GM21529 (cell line): Measurements from ENCODE around the gene LENG9.

Experiments used
- ATAC-seq: cut with Tn5 transposase; IDR thresholded peaks from one replicate; pipeline ENCODE4 v1.9.1; 2021; ENCODE audit not compliant: unreplicated experiment

LENG9 gene

DNA sequence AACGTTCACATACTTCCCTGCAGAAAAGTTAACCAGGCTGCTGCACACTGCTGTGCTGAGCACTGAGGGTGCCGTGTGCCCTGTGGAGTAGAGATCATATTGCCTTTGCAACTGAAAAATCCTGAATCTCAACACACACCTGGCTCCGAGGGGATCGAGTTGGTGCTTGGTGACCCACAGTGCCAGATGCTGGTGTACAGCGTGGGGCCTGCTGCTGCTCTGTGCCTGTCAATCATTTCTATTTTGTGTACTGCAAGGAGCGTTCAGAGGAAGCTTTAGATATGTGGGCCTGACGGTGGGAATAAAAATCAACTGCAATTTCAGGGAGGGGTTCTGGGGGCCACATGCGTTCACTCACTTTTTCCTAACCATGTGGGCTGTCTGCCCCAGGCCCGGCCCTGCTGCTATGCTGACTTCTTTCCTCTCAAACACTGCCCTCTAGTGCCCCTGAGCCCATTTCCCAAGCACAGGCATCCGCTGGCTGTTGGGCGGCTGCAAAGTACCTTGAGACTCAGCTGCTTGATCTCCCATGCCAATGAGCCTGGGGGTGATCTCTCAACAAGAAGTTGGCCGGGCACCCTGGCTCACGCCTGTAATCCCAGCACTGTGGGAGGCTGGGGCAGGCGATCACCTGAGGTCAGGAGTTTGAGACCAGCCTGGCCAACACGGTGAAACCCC, 24.3 kb downstream of the LENG9 start:
- ATAC-seq = no peak

DNA sequence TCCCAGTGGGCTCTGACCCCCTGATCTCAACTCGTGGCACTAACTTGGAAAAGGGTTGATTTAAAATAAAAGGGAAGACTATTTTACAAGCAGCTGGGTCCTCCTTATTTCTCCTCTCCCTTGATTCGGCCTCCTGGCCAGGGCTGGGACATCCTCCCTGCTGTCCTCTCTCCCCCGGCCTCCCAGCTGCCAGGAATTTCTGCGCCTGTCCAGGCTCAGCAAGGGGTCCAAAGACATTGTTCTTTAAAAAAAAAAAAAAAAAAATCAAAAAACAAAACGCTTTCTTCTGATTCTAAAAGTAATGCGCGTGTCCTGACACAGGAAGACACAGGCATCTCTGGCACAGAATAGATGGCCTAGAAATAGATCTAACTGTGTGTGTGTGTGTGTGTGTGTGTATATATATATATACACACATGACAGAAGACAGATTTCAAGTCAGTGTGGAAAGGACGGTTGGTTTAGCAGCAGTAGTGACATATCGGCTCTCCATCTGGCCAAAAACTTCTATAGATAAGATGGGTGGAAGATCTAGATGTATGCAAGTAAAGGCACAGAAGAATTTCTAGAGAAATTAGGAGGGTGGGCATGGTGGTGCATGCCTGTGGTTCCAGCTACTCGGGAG, 26.8 kb downstream of the LENG9 start:
- ATAC-seq = no peak

DNA sequence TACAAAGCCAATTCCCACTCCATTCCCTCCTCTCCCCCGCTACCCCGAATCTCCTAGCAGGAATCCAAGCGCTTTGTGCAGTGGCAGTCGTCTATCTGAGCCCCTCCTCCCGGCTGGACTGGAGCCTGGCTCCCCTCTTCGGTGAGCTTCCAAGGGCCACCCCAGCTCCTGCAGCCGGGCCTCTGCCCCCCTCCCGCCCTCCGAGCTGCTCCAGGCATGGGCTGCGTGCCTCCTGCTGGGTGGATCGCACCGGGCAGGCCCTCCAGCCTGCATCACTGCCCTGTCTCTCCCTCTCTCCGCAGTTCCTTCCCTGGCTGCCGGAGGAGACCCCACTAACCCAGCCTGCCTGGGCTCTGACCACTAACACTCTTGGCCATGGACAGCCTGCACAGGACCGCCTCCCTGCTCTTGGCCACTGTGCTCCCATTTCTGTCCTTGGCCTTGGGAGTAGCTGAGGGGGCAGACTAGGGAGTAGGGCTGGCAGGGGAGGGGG, 27.5 kb downstream of the LENG9 start:
- no peak for ATAC-seq

DNA sequence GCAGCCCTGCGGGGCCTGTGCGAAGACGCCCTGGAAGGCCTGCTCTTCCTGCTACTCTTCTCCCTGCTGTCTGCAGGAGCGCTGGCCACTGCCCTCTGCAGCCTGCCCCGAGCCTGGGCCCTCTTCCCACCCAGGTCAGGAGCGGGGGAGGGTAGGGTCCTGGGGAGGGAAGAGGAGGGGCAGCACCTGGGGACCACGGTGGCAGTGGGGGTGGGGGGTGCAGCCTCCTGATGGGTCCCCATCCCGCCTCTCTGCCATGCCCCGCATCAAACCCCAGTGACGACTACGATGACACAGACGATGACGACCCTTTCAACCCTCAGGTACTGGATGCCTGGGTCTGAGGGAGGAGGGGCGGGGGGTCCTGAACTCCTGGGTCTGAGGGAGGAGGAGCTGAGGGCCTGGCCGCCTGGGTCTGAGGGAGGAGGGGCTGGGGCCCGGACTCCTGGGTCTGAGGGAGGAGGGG, 28.0 kb downstream of the LENG9 start:
- no peak for ATAC-seq

DNA sequence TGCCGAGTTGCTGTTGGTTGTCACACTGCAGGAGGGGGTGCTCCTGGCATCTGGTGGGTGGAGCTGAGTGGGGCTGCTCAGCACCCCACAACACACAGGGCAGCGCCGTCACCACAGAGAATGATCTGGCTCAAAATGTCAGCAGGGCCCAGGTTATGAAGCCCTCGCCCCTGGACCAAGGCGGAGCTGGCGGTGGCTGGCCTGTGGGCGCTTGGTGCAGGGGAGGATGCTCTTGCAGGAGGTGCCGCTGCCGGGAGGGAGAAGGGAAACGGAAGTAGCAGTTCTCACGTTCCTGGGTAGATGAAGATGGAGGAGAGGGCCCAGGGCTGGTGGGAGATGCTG, 28.7 kb downstream of the LENG9 start:
- ATAC-seq = no peak

DNA sequence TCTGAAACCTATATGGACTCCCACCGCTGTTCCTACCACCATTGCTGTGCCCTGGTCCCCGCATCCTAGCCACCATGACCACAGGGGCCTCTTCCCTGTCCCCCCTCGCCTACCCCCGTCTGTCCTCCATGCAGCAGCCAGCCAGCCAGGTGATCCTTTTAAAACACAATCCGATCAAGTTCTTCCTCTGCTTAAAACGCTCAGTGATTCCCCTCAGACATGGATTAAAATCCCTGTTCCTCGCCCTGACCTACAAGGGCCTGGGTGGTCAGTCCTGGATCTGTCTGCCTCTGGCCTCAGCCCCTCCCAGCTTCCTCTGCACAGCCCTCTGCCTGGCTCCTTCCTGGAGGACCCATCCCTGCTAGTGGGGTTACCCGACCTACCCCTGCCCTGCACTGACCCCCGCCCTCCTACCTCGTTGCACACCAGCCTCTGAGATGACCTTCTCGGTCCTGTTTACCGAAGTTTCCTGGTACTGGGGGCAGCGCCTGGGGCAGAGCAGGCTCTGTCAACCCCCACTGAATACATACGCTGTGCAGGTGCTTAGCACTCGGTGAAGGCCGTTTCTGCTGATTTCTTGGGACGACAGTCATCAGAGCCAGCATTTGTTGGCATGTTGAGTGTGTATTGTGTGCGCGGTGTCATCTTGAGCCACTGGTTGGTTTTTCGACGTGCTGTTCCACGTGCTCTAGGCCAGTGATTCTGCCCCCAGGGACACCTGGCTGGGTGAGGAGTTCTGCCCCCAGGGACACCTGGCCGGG, 29.3 kb downstream of the LENG9 start:
- no peak for ATAC-seq

DNA sequence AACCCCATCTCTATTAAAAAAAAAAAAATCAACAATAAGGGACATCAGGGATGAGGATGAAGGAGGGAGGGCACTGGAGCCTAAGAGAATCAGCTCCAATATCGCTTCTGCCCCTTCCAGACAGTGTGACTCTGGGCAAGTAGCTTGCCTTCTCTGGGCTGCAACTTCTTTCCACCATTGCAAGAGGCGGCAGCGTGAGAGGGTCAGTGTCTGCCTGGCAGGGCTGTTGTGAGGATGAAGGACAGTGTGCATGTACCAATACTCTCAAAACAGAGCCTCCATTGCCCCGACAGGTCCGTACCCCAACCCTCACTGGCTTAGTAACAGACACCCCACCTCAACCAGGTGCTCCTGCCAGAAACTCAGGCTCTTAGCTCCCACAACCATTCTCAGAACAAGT, 29.9 kb downstream of the LENG9 start:
- ATAC-seq = no peak

DNA sequence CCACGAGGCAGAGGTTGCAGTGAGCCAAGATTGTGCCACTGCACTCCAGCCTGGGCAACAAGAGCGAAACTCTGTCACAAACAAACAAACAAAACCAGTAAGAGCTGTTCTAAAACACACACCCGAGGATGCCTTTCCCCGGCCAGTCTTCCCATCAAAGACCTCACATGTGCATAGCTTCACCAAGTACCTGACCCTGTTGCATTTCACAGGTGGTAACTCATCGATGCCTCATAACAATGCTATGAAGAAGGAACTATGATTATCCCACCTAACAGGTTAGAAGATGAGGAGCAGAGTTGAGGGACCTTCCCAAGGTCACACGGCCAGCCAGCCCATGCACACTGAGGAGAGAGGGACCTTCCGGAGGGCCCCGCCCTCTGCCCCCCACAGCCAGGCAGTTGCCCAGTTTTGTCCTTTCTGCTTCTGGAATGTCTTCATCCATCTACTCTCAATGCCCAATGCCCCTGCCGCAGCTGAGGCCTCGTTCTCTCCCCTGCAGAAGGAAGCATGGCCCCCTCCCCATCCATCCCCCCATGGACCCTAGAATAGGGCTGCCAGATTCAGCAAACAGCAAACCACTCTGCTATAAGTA, 31.3 kb downstream of the LENG9 start:
- no peak for ATAC-seq

DNA sequence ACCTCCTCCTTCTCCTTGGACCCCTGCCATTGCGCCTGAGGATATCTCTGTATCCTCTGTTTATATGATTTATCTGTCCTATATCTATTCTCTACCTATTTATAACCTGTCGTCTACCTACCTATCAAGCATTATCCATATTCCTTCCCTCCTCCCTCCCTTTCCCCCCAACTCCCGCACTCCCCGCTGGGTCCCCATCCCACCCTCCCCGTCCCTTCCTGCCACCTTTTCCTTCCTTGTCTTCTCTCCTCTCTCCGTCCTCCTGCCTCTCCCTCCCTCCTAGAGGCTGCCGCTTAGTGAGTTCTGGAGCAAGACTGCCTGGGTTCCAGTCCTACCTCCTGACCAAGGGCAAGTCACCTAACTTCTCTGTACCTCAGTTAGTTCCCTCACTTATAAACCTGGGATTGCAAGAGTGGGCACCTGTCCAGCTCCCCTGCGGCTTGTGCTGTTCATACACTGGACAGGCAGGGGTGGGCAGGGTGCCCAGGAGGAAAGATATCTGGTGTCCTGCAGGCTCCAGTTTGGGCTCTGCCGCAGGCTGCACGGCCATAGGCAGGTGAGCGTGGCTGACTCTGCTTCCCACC, 32.2 kb downstream of the LENG9 start:
- no peak for ATAC-seq

DNA sequence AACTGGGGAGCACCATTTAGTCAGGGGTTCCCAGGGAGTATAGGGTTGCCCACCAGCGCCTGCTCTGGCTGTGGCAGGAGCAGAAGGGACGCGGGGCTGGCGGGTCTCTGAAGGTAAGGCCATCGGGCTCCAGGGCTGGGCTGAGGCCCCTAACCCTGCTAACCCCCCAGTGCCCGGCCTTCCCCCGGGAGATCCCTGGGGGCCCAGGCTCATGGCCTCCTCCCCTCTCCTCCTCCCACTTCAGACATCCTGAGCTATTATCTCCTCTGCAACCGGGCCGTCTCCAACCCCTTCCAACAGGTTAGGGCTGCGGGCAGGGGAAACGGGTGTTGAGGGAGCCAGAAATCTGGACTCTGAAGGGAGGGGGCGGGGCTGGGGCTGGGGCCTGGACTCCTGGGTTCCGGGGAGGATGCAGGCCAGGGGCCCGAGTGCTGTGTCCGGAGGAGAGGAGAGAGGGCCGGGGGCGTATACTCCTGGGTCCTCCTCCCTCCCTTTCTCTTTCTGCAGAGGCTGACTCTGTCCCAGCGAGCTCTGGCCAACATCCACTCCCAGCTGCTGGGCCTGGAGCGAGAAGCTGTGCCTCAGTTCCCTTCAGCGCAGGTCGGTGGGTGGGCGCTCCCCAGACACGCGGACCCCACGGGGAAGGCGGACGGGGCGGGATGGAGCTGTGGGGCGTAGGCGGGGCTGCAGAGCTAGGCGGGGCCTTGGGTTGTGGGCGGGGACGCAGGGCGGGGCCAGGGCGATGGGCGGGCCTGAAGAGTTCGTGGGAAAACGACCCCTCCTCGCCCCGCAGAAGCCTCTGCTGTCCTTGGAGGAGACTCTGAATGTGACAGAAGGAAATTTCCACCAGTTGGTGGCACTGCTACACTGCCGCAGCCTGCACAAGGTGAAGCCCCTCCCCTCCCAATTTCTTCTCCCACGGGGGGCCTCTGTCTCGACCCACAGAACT, 33.0 kb downstream of the LENG9 start:
- ATAC-seq = no peak

DNA sequence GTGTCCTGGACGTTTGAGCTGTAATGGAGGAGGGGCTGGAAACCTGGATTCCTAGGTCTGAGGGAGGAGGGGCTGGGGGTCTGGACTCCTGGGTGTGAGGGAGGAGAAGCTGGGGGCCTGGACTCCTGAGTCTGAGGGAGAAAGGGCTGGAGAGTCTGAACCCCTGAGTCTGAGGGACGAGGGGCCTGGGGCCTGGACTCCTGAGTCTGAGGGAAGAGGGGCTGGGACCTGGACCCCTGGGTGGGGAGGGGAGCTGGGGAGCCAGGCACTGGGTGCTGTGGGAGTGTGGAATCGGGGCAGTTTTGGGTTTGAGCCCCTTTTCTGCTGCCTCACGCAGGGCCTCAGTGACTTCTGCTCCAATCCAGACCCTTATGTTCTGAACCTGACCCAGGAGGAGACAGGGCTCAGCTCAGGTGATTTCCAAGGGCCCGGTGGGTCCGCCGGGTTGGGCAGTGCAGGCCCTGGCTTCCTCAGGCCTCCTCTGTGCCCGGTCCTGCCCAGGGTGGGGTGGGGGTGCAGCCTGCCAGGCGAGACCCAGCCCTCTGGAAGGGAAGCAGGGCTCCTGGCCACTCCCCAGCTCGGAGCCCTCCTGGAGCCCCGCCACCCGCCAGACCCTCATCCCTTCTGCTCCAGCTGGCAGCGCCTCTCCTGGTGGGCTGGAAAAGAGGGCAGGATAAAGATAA, 33.9 kb downstream of the LENG9 start:
- no peak for ATAC-seq

DNA sequence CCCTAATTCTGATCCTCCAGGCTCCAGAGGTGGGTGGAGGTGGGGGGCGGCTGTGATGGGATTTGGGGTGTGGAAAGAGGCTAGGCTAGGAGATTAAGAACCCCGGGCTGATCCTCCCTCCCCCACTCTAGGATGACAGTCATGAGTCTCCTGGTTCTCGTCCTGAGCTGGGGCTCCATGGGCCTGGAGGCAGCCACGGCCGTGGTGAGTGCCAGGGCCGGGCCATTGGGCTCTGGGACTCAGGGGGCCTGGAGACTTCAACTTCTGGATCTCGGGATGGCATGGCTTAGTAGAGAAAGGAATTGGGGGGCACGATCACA, 34.4 kb downstream of the LENG9 start:
- no peak for ATAC-seq

DNA sequence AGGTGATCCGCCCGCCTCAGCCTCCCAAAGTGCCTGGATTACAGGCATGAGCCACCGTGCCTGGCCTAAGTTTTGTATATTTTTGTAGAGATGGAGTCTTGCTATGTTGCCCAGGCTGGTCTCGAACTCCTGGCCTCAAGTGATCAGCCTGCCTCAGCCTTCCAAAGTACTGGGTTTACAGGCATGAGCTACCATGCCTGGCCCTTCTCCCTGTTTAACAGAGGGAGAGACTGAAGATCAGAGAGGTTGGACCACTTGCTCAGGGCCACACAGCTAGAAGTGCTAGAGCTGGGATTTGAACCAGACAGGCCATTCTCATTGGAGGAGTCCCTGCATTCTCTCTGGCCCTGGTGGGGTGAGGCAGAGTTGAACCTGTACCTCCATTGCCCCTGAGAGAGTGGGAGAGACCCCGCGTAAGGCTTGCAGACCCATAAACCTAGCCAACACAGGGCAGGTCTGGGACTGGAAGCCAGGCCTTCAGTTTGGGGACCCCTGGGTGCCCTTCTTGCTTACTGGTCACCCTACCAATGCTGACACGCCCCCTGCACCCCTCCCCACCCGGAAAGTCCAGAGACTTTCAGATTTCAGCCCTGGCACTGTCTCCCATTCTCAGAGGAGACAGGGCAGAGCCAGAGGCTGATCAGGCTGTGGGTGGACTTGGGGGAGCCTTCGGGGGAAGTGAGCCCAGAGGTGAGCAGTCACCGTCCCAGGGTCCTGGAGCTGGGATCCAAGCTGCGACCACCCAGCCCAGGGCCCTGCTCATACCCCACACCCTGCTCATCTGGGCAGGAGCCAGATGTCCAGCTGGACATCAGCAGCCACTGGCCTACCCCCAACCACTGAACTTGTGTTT, 35.0 kb downstream of the LENG9 start:
- ATAC-seq = no peak

DNA sequence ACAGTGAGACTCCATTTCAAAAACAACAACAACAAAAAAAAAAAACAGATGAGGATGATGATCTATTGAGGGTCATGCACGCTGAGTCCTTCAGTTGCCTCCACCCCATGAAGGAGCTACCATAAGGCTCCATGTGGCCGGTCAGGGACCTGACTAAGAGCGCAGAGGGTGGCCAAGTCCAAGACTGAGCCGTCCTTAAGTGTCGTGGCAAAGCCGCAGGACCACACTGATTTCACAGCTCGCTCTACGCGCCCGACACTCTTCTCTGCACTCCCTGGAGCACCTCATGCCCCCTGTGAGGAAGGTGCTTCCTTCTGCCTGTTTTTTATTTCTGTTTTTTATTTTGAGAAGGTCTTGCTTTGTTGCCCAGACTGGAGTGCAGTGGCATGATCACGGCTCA, 36.0 kb downstream of the LENG9 start:
- ATAC-seq = no peak

DNA sequence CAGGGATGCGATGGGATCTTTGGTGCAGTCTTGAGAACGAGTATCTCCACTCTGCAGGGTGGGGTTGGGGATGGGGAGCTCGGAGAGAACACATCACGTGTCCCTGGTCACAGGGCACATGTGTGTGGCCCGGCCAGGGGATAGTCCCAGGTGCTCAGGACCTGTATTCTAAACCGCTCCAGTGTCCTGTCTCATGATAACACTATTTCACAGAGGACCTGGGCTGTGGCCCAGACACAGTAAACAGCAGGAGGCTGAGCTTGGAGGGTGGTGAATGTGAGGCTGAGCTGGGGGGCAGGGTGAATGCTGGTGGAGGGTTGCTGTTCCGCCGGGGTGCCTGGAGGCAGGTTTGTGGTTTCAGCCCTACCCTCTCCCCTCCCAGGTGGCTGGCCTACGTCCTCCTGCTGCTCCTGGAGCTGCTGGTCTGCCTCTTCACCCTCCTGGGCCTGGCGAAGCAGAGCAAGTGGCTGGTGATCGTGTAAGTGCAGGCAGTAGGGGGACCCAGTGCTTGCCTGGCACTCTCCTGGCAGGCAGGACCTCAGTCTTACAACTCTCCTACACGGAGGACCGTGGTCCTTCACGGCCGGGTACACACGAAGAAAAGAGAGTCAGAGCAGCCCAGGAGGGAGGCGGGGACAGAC, 37.2 kb downstream of the LENG9 start:
- ATAC-seq = no peak

DNA sequence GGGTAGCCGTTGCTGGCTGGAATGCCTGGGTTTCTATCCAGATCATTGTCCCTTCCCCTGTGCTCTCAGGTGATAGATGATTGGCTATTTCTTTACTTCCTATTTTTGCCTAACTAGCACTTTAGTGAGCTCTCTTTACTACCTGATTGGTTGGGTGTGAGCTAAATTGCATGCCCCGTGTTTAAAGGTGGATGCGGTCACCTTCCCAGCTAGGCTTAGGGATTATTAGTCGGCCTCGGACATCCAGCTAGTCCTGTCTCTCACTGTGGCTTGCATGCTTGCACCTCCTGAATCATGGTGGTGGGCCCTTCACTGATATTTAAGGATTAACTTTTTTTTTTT, 38.2 kb downstream of the LENG9 start:
- ATAC-seq = no peak

DNA sequence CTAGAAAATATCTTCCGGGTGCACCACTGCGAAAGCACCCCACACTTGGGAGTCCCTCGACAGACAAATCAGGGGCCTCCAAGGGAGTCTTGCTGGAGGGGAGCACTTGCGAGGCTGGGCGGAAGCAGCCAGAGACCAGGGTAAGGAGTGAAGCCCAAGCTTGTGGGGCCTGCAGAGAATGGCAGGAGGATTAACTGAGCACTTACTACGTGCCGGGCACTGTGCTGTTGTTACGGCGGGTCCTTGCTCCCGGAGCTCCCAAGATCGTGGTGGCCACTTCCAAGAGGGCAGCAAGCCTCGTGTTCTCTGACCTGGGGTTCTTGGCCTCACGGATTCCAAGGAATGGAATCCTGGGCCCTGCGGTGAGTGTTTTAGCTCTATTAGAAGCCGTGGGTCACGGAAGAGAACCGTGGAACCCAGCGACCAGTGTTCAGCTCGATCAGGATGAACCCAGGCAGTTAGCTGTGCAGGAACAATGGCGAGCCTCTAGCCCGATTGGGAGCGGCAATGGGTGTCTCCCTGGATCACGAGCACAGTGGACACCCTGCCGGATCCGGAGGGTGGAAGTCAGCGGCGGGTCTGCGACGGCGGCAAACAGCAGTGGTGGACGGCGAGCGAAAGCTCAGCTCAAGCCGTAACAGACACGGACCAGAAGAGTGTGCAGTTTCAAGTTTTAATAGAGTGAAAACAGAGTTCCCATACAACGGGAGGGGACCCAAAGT, 38.8 kb downstream of the LENG9 start:
- ATAC-seq = no peak

DNA sequence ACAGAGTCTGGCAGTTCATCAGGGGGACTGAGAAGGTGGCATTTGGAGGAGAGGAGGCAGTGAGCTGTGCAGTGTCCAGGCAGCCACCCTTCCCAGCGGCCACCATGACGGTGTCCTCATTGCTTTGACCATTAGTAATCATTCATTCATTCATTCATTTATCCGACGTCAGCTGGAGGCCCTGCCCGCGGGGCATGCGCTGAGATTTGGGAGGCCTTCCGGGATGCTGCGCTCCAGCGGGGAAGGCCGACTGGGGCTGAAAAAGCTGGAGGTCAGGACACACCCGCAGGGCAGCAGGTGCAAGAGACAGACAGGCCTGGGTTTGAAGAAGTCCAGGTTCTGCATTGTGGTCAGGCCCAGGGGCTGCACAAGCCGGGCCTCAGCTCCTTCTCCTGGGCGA, 39.4 kb downstream of the LENG9 start:
- ATAC-seq = no peak
